A549 (cell line): ENCODE data around the gene PRPF8. TPM values are rescaled to one million over a fixed set of nuclear protein-coding genes. Genes with fewer than 3 reads are reported as not detected.

Experiments used
- ATAC-seq, 2 experiments: fragments of 200-7000 bp in 1 of 2; fragments of >200 bp in 1 of 2; cut with Nextera tagmentation in 1 of 2; cut with Tn5 transposase in 1 of 2; 3 replicates each; pipeline versions ENCODE4 v1.8.0 to v1.9.1; 2018 to 2020; ENCODE audit warnings: mild to moderate bottlenecking in 1 of 2, moderate library complexity in 1 of 2
- CTCF ChIA-PET: fragments of 300-600 bp; sonication (Branson Sonifier 250); formaldehyde crosslinking; extraction: SDS; loops from one replicate; lab custom pipeline; 2021; ENCODE audit warnings: antibody characterized with exemption, inconsistent platforms; lab: Yijun Ruan, JAX
- POLR2A ChIA-PET: fragments of 350-600 bp; formaldehyde crosslinking; extraction: SDS; loops from one replicate; lab custom pipeline; 2021; ENCODE audit warnings: antibody characterized with exemption, inconsistent platforms; lab: Yijun Ruan, JAX
- DNase-seq, 2 experiments: peaks; one replicate each; pipeline versions ENCODE4 v3.0.0 to v3.0.0-alpha.2; 2011 to 2016; ENCODE audit warnings: low read depth in 1 of 2, low spot score in 1 of 2
- FAIRE-seq: peaks from 2 replicates; lab custom pipeline; 2011; peaks lifted over from hg19 to GRCh38; lab: Jason Lieb, UNC
- H3K27ac ChIP-seq, 2 experiments: fragments of >200 bp; sonication (Bioruptor Twin); formaldehyde crosslinking; 3 replicates each; pipeline ENCODE4 v1.5.1; 2016 to 2017
- H3K4me1 ChIP-seq: fragments of >200 bp; sonication (Bioruptor Twin); formaldehyde crosslinking; 3 replicates; pipeline ENCODE4 v1.6.1; 2016
- H3K4me2 ChIP-seq: fragments of >200 bp; sonication (Bioruptor Twin); formaldehyde crosslinking; 3 replicates; pipeline ENCODE4 v1.6.1; 2016
- H3K4me3 ChIP-seq: fragments of >200 bp; sonication (Bioruptor Twin); formaldehyde crosslinking; 3 replicates; pipeline ENCODE4 v1.5.1; 2016
- H3K9me3 ChIP-seq: fragments of >200 bp; sonication (Bioruptor Twin); formaldehyde crosslinking; 3 replicates; pipeline ENCODE4 v1.6.1; 2016
- CEBPB ChIP-seq, 2 experiments: fragments of >200 bp in 1 of 2; sonication (Bioruptor Twin) in 1 of 2; formaldehyde crosslinking in 1 of 2; IDR thresholded peaks; 2 replicates each; pipeline ENCODE4 v1.6.1; 2012 to 2016
- CHD4 ChIP-seq: fragments of 200-600 bp; sonication (generic); IDR thresholded peaks from 2 replicates; pipeline ENCODE4 v1.6.1; 2016; ENCODE audit warnings: antibody characterized with exemption, mild to moderate bottlenecking, borderline replicate concordance
- EHMT2 ChIP-seq: fragments of 200-600 bp; sonication (generic); IDR thresholded peaks from 2 replicates; pipeline ENCODE4 v1.6.1; 2016; ENCODE audit warnings: antibody characterized with exemption, low read depth, mild to moderate bottlenecking, moderate library complexity
- ESRRA ChIP-seq: fragments of 150-350 bp; IDR thresholded peaks from 2 replicates; pipeline ENCODE4 v1.6.1; 2014; ENCODE audit warnings: mild to moderate bottlenecking, low read length, borderline replicate concordance
- FOSB ChIP-seq: fragments of 250-450 bp; sonication (Bioruptor Pico); IDR thresholded peaks from 2 replicates; pipeline ENCODE4 v1.5.0; 2020; ENCODE audit warnings: mild to moderate bottlenecking, moderate library complexity
- FOXS1 ChIP-seq: fragments of 250-450 bp; sonication (Bioruptor Pico); IDR thresholded peaks from 2 replicates; pipeline ENCODE4 v1.5.0; 2020; ENCODE audit warnings: mild to moderate bottlenecking, moderate library complexity
- HEYL ChIP-seq: fragments of 250-450 bp; sonication (Bioruptor Pico); IDR thresholded peaks from 2 replicates; pipeline ENCODE4 v1.8.0; 2021; ENCODE audit warnings: mild to moderate bottlenecking, moderate library complexity
- HOXB5 ChIP-seq: fragments of 250-450 bp; sonication (Bioruptor Pico); IDR thresholded peaks from 2 replicates; pipeline ENCODE4 v1.5.0; 2020; ENCODE audit warnings: mild to moderate bottlenecking, moderate library complexity
- JUN ChIP-seq, 2 experiments: fragments of >200 bp; sonication (Bioruptor Twin); formaldehyde crosslinking; IDR thresholded peaks; 2 replicates in 1 of 2; 3 replicates in 1 of 2; pipeline ENCODE4 v1.6.1; 2016 to 2017
- JUNB ChIP-seq: fragments of >200 bp; sonication (Bioruptor Twin); formaldehyde crosslinking; IDR thresholded peaks from 2 replicates; pipeline ENCODE4 v1.6.1; 2016
- KDM5A ChIP-seq: fragments of 200-600 bp; sonication (generic); IDR thresholded peaks from 2 replicates; pipeline ENCODE4 v1.6.1; 2016; ENCODE audit warnings: antibody characterized with exemption, mild to moderate bottlenecking
- MAZ ChIP-seq: fragments of 150-350 bp; IDR thresholded peaks from 2 replicates; pipeline ENCODE4 v1.6.1; 2014; ENCODE audit warnings: antibody characterized with exemption, low read depth, low read length, borderline replicate concordance
- NPAS2 ChIP-seq: fragments of 250-450 bp; sonication (Bioruptor Pico); IDR thresholded peaks from 2 replicates; pipeline ENCODE4 v1.8.0; 2022; ENCODE audit warnings: mild to moderate bottlenecking, moderate library complexity, borderline replicate concordance
- PHF8 ChIP-seq: fragments of 200-600 bp; sonication (generic); IDR thresholded peaks from 2 replicates; pipeline ENCODE4 v1.6.1; 2016; ENCODE audit warnings: low read depth, mild to moderate bottlenecking, antibody characterized with exemption, moderate library complexity, borderline replicate concordance
- POLR2A ChIP-seq: IDR thresholded peaks from 2 replicates; pipeline ENCODE4 v1.6.1; 2012; ENCODE audit warnings: mild to moderate bottlenecking, low read length
- POLR2AphosphoS2 ChIP-seq: conservative IDR thresholded peaks from 2 replicates; pipeline ENCODE4 v1.6.1; 2012; ENCODE audit warnings: low read length, improper control_type of control experiment, inconsistent platforms
- RAD21 ChIP-seq, 2 experiments: fragments of >200 bp in 1 of 2; sonication (Bioruptor Twin) in 1 of 2; formaldehyde crosslinking in 1 of 2; IDR thresholded peaks in 1 of 2; conservative IDR thresholded peaks in 1 of 2; 2 replicates in 1 of 2; 3 replicates in 1 of 2; pipeline ENCODE4 v1.6.1; 2012 to 2018; ENCODE audit warnings: inconsistent platforms in 1 of 2
- RARB ChIP-seq: fragments of 250-450 bp; sonication (Bioruptor Pico); IDR thresholded peaks from 2 replicates; pipeline ENCODE4 v1.8.0; 2021; ENCODE audit warnings: mild to moderate bottlenecking, moderate library complexity
- RCOR1 ChIP-seq: fragments of 150-350 bp; IDR thresholded peaks from 2 replicates; pipeline ENCODE4 v1.6.1; 2014; ENCODE audit warnings: antibody characterized with exemption, low read length, low read depth
- RFX5 ChIP-seq: fragments of 450-650 bp; IDR thresholded peaks from 2 replicates; pipeline ENCODE4 v1.7.1; 2014; ENCODE audit warnings: antibody characterized with exemption, mild to moderate bottlenecking, moderate library complexity
- RNF2 ChIP-seq: fragments of 200-600 bp; sonication (generic); IDR thresholded peaks from 2 replicates; pipeline ENCODE4 v1.6.1; 2016; ENCODE audit warnings: low read depth, mild to moderate bottlenecking, antibody characterized with exemption, moderate library complexity, borderline replicate concordance
- SREBF2 ChIP-seq: fragments of 450-650 bp; IDR thresholded peaks from 2 replicates; pipeline ENCODE4 v1.6.1; 2014; ENCODE audit warnings: mild to moderate bottlenecking, moderate library complexity
- TFCP2L1 ChIP-seq: fragments of 250-450 bp; sonication (Bioruptor Pico); IDR thresholded peaks from 2 replicates; pipeline ENCODE4 v1.5.0; 2021; ENCODE audit warnings: mild to moderate bottlenecking
- USF2 ChIP-seq: fragments of 450-650 bp; IDR thresholded peaks from 2 replicates; pipeline ENCODE4 v1.6.1; 2014; ENCODE audit warnings: antibody characterized with exemption
- ZSCAN20 ChIP-seq: fragments of 250-450 bp; sonication (Bioruptor Pico); IDR thresholded peaks from 2 replicates; pipeline ENCODE4 v1.8.0; 2022; ENCODE audit warnings: mild to moderate bottlenecking, moderate library complexity
- WGBS: methylation state at CpG from one replicate; pipeline ENCODE4 v1.1.6; 2017; ENCODE audit errors: missing lambda C conversion rate; 5-methylcytosine and 5-hydroxymethylcytosine counted together
- polyA plus RNA-seq, 4 experiments: library from polyadenylated mRNA; depleted of rRNA in 3 of 4; stranded (reverse); fragments of >200 nt; fragmentation: RNase III in 1 of 4; extraction: RNeasy Plus Mini Kit Qiagen cat#74134 plus additional on column Dnase treatment in 1 of 4; gene quantifications; 2 replicates in 3 of 4; 3 replicates in 1 of 4; pipeline ENCODE4 v1.2.3, GENCODE V29; 2011 to 2017
- TF ChIP-seq, protein P1 (sequence below): fragments of >200 bp; sonication (Bioruptor Twin); formaldehyde crosslinking; IDR thresholded peaks from 3 replicates; pipeline ENCODE4 v1.5.1; 2016

Gene PRPF8
- polyA plus RNA-seq, 2 of the 4 experiments (the other 2 are of a cell fraction), result 234 to 263 TPM

DNA sequence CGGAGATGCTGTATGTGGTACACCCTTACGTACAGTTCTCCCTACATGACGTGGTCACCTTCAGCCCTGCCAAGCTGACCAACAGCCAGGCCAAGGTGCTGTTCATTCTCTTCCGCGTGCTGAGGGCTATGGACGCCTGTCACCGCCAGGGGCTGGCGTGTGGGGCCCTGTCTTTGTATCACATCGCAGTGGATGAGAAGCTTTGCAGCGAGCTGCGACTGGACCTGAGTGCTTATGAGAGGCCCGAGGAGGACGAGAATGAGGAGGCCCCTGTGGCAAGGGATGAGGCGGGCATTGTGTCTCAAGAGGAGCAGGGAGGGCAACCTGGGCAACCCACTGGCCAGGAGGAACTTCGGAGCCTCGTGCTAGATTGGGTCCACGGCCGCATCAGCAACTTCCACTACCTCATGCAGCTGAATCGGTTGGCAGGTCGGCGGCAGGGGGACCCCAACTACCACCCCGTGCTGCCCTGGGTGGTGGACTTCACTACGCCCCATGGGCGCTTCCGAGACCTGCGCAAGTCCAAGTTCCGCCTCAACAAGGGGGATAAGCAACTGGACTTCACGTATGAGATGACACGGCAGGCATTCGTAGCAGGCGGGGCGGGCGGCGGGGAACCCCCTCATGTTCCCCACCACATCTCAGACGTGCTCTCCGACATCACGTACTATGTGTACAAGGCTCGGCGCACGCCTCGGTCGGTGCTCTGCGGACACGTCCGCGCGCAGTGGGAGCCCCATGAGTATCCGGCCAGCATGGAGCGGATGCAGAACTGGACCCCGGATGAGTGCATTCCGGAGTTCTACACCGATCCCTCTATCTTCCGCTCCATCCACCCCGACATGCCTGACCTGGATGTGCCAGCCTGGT is 41.2 kb upstream of the PRPF8 start:
- DNase-seq, result no peak
- ChIA-PET POLR2A (interaction anchor here (1.2 to 2.2 kb wide), 3 partner anchors 9 to 62 kb away, joined by 3 to 10 read pairs (median 7); no protein-coding TSS in a partner anchor), CTCF (interaction anchor here (0.7 to 23.8 kb wide), 7 partner anchors 12 to 152 kb away, joined by 3 to 591 read pairs (median 5); partner anchors contain the start of gene SERPINF1)
- no peak for FAIRE-seq
- Histone ChIP-seq H3K4me2 (peak overlapping the region; percentile 97), H3K27ac (peak overlapping the region in 1 of 2 experiments; percentile 95; a peak in 3 of 6 replicates), H3K4me3 (peak overlapping the region; percentile 81; the same call in 2 of the 3 replicates), H3K9me3 (no peaks in the 10 kb centered on the region), H3K4me1 (peaks cover 14% of the 10 kb centered on the region)
- WGBS, result 95% methylated on average over 54 of the region's 54 CpGs
- TF ChIP-seq NPAS2, result no peak
- peak; percentile 26; the same call in 1 of the 2 replicates for TF ChIP-seq POLR2A
- ATAC-seq, result no peak

GRCh38 chr17:1724869-1725641 is 40.4 kb upstream of the PRPF8 start:
- H3K4me2 ChIP-seq, result peak overlapping the region; percentile 97
- peaks cover 17% of the 10 kb centered on the region for H3K4me1 ChIP-seq
- H3K4me3 ChIP-seq, result peak overlapping the region; percentile 81
- FAIRE-seq, result no peak
- peak; percentile 70 to 76 for ATAC-seq
- no peaks in the 10 kb centered on the region for H3K9me3 ChIP-seq
- CTCF ChIA-PET, result interaction anchor here (0.8 to 23.8 kb wide), 6 partner anchors 8 to 140 kb away, joined by 3 to 591 read pairs (median 4); partner anchors contain the start of genes RILP and SERPINF1
- WGBS, result 56% methylated on average over 27 of the region's 51 CpGs
- POLR2A ChIA-PET, result interaction anchor here (1.0 to 2.2 kb wide), 7 partner anchors 9 to 104 kb away, joined by 3 to 7 read pairs (median 4); partner anchors contain the start of gene SMYD4
- TF ChIP-seq KDM5A, result peak; percentile 36; the same call in 1 of the 2 replicates
- TF ChIP-seq HEYL (CRISPR knock-in tag), result no peak
- TF ChIP-seq ZSCAN20 (CRISPR knock-in tag), result no peak
- TF ChIP-seq, protein P1, sequence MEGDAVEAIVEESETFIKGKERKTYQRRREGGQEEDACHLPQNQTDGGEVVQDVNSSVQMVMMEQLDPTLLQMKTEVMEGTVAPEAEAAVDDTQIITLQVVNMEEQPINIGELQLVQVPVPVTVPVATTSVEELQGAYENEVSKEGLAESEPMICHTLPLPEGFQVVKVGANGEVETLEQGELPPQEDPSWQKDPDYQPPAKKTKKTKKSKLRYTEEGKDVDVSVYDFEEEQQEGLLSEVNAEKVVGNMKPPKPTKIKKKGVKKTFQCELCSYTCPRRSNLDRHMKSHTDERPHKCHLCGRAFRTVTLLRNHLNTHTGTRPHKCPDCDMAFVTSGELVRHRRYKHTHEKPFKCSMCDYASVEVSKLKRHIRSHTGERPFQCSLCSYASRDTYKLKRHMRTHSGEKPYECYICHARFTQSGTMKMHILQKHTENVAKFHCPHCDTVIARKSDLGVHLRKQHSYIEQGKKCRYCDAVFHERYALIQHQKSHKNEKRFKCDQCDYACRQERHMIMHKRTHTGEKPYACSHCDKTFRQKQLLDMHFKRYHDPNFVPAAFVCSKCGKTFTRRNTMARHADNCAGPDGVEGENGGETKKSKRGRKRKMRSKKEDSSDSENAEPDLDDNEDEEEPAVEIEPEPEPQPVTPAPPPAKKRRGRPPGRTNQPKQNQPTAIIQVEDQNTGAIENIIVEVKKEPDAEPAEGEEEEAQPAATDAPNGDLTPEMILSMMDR, result peak; percentile 21; the same call in 1 of the 3 replicates
- no peak for TF ChIP-seq FOXS1 (CRISPR knock-in tag)
- 0 out of 2 replicates have a peak, but pooled peaks have one; percentile 35 for TF ChIP-seq TFCP2L1
- peak; percentile 83; the same call in 1 of the 2 replicates for TF ChIP-seq RNF2
- peak; percentile 37; the same call in 1 of the 2 replicates for TF ChIP-seq USF2
- peak in 1 of 2 experiments; percentile 48; a peak in 1 of 5 replicates for TF ChIP-seq JUN (IDR thresholded peaks at IDR 0.05)
- 0 out of 2 replicates have a peak, but pooled peaks have one; percentile 3 for TF ChIP-seq PHF8
- DNase-seq, result no peak
- H3K27ac ChIP-seq, result peak overlapping the region; percentile 93 to 95

DNA sequence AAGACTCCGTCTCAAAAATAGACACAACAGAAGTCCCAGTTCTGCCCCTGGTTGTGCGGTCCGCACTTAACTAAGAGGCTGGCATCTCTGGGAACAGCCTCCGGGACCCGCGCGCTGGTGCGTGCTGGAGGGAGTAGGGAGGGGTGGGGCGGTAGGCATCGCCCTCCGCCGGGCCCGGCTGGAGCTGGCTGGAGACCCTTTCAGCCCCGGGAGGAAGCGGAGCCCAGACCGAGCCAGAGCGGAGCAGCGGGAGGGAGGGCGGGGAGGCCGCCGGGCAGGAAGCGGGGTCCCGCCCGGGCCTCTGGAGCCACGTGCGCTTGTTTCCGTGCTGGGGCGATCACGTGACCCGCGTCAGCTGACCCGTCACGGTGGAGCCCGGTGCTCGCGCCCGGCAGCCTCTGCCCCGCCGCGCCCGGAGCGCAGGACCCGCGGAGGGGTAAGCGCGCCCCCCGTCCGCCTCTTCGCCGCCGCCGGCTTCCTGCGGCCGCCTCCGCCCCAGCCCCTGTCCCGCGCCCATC is 39.7 kb upstream of the PRPF8 start, which contains the start of gene WDR81:
WDR81 (plus strand) TSS at position 354 of the 518 bp plus-strand sequence. CDS start 256 bp downstream, outside the sequence.
- Histone ChIP-seq H3K4me1 (peaks cover 17% of the 10 kb centered on the region), H3K4me3 (peak within 1 kb of the TSS; percentile 81), H3K9me3 (no peaks in the 10 kb centered on the region), H3K27ac (peak within 1 kb of the TSS; percentile 93 to 95), H3K4me2 (peak within 1 kb of the TSS; percentile 97)
- POLR2A ChIA-PET, result interaction anchor here (1.0 to 2.2 kb wide), 7 partner anchors 8 to 105 kb away, joined by 3 to 7 read pairs (median 4); partner anchors contain the start of gene SMYD4
- ATAC-seq, result peak; percentile 74 to 84
- DNase-seq, result peak; percentile 90 to 92
- FAIRE-seq, result no peak
- 8% methylated on average over 23 of the region's 57 CpGs for WGBS
- CTCF ChIA-PET, result interaction anchor here (0.8 to 23.8 kb wide), 7 partner anchors 9 to 150 kb away, joined by 3 to 591 read pairs (median 3); partner anchors contain the start of genes RILP and SERPINF1
- TF ChIP-seq ZSCAN20 (CRISPR knock-in tag) (0 out of 2 replicates have a peak, but pooled peaks have one; percentile 36), EHMT2 (no peak), RFX5 (no peak), POLR2AphosphoS2 (no peak), ESRRA (no peak), CEBPB (IDR thresholded peaks at IDR 0.05) (no peak), JUNB (no peak), HOXB5 (CRISPR knock-in tag) (peak; percentile 93; the same call in 1 of the 2 replicates), MAZ (no peak), CHD4 (no peak), SREBF2 (no peak), RNF2 (no peak), RAD21 (conservative IDR thresholded peaks at IDR 0.05 in 1 of 2, IDR thresholded peaks at IDR 0.05 in 1 of 2) (no peak), RCOR1 (no peak), RARB (CRISPR knock-in tag) (no peak), FOSB (CRISPR knock-in tag) (no peak)
